SW480 (cell line): Measurements from ENCODE around the gene RNPS1.

ENCODE experiments used
- DNase-seq: peaks from one replicate; pipeline ENCODE4 v3.0.0-alpha.2; 2016; ENCODE audit warnings: low spot score

Gene RNPS1

DNA sequence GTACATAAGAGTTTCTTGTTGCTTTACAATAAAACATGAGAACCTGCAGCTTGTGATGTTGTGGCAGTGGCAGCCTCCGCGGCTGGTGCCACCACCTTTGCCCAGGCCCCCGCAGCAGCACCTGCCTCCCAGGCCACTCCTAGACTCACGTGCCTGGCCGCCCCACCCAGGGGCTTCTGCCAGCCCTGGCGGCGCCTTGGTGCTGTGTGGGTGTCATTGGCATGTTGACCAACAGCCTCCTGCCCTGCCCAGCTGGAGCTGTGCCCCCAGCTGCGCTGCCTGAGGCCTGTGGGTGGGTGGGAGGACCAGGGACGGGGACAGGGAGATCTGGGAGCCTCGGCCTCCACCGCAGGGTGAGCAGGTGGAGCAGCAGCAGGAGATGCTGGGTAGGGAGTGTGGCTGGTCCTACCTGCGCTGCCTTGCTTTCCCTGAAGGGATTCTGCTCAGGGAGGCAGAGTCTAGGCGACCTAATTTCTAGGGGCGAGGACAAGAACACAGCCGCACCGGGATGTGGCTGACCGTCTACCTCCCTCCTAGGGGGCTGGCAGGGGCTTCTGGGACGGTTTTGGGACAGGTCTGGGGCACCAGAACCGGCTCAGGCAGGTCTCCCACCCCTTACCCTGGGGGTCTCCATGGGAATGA, 32.1 kb downstream of the RNPS1 start:
- peak; percentile 62 for DNase-seq

DNA sequence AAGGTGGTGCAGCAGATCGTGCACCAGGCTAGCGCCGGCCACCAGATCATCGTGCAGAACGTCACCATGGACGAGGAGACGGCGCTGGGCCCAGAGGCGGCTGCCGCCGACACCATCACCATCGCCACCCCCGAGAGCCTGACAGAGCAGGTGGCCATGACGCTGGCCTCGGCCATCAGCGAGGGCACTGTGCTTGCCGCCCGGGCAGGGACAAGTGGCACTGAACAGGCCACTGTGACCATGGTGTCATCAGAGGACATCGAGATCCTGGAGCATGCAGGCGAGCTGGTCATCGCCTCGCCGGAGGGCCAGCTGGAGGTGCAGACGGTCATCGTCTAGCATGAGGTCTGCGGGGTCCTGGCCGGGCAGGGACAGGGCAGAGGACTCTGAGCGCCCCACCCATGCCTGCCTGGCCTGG, 32.7 kb downstream of the RNPS1 start:
- DNase-seq, result no peak

GRCh38 chr16:2234813-2235170, 33.1 kb downstream of the RNPS1 start:
- DNase-seq, result no peak

DNA sequence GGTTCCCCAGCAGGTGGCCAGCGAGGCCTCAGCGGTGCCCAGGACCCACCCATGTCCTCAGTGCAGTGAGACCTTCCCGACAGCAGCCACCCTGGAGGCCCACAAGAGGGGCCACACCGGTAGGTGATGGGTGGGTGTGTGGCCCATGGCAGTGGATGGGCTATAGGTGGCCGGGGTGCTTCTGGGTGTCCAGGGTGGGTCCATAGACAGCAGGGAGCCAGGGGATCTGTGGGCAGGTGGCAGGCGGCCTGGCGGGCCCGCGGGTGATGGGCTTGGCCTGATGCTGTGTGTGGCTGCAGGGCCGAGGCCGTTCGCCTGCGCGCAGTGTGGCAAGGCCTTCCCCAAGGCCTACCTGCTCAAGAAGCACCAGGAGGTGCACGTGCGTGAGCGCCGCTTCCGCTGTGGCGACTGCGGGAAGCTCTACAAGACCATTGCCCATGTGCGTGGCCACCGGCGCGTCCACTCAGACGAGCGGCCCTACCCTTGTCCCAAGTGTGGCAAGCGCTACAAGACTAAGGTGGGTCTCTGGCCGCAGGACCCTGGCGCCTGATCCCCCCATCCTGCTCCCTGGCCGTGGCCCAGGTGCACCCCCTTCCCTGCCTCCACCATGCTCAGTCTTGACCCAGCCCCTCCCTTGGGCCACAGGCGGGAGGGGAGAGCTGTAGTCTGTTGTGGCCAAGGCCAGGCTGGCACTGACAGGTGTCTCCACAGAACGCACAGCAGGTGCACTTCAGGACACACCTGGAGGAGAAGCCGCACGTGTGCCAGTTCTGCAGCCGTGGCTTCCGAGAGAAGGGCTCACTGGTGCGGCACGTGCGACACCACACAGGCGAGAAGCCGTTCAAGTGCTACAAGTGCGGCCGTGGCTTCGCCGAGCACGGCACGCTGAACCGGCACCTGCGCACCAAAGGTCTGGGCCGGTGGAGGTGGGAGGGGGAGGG, 33.8 kb downstream of the RNPS1 start:
- DNase-seq, result no peak

- no peak for DNase-seq
Measured at GRCh38 chr16:2233046-2233775, 34.7 kb downstream of the RNPS1 start.

GRCh38 chr16:2232094-2232990, 35.6 kb downstream of the RNPS1 start:
- DNase-seq, result no peak

DNA sequence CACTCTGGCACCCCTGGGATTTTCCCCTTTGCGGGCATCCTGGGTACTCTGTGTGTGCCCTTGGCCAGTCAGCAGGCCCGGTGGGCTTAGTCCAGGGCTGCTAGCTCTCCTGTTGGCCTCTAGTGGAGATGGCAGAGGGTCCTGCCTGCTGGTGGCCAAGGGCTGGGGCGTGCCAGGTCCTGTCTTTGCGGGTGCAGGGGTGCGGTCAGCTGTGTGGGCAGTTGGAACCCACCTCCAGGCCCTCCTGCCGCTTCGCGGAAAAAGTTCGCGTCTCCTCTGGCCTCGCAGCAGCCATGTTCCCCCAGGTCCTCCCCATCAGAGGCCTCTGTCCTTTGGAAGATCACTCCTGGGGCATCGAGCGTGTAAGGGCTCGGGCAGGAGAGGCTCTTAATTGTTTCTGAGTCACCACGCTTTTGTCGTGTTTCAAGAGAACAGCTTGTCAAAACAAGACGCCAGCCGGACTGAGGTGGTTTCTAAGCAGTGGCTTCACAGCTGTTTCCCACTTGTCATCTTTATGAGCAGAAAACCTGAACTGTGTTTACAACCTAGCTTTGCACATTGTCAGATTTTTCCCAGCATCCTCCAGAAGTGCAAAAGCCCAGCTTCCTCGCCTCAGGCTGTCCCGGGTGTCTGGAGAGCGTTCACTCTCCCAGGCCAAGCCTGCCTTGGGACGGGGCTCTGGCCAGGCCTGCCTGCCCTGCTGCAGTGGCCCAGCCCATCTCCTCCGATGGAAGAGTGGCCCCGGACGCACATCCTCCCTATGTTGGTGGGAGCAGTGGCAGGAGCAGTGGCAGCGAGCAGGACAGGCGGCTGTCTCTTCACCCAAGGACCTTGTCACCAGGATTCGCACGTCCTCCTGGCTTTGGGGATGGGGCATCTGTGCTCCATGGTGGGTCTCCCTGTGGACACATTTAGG, 36.7 kb downstream of the RNPS1 start:
- no peak for DNase-seq

- DNase-seq, result no peak
Measured at GRCh38 chr16:2230376-2230775, 37.5 kb downstream of the RNPS1 start.

DNA sequence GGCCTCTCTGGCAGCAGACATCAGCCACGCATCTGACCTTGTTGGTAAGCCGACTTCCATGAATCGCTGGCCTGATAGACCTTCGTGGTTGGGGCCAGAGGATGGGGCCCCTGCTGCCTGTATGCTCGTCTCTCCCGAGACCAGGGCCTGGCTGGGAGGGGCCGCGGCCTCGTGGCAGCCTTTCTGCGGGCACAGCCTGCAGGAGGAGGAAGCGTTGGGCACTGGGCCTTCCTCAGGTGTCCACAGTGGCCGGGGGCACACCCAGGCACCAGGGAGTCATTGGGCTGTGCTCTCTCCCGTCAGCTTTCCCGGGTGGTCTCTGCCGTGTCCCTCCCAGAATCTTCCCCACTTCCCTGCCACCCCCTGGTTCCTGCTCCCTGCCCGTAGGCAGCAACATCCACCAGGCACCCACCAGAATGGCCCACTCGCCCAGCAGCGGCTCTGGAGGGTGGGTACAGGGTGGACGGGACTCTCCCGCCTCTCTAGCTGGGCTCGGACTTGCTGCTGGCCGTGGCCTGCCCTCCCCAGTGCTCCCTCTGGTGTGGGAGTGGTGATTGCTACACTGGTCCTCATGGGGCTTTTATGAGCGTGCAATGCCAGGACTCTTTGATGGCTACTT, 38.2 kb downstream of the RNPS1 start:
- no peak for DNase-seq

DNA sequence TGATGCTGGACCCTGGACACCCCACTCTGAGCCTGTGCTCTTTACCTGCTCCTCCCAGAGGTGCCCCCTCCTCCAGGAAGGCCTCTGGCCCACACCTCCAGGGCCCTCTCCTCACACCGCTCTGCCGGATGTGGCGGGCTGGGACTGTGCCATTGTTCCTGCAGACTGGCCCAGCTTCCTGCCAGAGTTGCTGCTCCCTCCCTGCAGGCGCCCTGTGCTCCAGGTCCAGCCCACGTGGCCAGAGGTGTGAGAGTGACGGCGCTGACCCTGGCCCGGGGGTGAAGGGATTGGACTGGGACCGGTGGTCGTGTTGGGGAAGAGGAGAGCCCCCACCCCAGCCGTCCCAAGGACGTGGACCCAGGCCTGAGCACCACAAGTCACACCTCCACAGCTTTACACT, 38.8 kb downstream of the RNPS1 start:
- no peak for DNase-seq

DNA sequence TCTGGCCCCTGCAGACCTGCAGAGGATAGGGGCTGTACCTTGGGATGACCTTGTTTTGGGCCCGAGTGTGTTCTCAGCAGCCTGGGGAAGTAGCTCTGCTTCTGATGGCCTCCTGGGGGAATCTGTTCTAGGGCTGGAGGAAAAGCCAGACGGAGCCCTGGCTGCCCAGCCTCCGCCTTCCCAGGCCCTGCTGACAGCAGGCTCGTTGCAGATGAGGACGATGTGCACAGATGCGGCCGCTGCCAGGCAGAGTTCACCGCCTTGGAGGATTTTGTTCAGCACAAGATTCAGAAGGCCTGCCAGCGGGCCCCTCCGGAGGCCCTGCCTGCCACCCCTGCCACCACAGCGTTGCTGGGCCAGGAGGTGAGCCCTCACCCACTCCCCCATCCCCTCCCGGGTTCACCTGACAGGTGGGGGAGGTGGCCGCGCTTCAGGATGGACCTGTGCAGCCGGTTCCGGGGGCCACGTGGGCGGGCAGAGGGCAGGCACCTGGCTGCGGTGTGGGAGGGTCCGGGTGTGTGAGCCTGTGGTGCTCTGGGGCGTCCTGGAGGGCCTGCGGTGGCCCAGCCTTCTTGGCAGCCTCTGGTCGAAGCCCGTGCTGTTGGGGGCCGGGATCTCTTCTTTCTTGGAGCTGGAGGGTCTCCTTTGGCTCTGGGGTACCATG, 39.6 kb downstream of the RNPS1 start:
- no peak for DNase-seq

- DNase-seq, result no peak
Measured at GRCh38 chr16:2226918-2227317, 41.0 kb downstream of the RNPS1 start.

DNA sequence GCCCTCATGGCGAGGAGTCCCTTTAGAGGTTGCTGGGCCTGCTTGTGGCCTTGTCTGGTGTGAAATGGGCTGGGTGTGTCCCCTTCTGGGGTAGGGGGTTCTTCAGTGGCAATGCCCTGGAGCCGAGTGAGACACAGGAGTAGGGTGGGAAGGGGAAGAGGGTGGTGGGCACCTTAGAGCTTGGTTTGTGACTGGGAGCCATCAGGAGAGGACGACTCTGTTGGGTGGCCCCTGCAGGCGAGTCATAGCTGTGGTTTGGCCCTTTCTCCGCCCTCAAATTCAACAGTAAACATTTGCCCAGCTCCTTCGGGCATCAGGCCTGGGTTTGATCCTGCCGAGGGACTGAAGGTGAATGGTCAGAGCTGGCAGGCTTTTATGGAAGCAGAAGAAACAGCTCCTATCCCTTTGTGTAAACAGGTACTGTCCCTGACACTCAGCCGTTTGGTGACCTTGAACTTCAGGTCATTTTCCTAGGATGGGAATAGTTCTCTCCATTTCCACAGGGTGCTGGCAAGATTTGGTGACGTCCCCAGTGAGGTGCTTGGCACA, 41.6 kb downstream of the RNPS1 start:
- DNase-seq, result peak; percentile 36

GRCh38 chr16:2223942-2224486, 43.9 kb downstream of the RNPS1 start:
- peak; percentile 64 for DNase-seq

DNA sequence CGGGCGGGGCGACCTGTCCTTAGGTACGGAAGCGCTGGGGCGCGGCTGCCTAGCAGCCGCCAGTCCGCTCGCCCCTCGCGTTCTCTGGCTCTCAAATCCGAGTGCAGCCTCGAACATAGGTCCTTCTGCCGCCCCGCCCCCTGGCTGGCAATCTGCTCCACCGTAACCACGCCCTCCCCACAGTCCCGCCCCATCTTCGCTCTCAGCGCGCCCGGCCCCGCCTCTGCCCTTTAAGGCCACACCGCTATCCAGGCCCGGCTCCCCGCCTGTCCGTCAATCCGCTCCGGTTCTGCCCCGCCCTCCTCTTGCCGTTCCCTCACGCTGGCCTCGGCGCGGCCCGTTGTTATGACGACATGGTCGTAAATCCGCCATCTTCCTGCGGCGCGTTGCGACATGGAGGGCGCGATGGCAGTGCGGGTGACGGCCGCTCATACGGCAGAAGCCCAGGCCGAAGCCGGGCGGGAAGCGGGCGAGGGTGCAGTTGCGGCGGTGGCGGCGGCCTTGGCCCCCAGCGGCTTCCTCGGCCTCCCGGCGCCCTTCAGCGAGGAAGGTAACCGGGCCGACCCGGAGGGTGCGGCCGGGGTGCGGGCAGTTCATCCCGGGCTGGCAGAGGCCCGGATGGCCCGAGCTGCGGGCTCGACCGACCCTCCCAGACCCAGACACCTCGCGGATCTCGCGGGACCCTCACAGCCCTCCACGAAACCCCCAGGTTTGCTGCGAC, 44.5 kb downstream of the RNPS1 start, which contains the start of gene E4F1:
TSS of gene E4F1 (plus strand) at position 371 of the 721 bp plus-strand sequence. CDS start at position 394, 23 bp downstream.
- DNase-seq, result peak; percentile 99

GRCh38 chr16:2216330-2216729, 51.6 kb downstream of the RNPS1 start:
- DNase-seq, result no peak

DNA sequence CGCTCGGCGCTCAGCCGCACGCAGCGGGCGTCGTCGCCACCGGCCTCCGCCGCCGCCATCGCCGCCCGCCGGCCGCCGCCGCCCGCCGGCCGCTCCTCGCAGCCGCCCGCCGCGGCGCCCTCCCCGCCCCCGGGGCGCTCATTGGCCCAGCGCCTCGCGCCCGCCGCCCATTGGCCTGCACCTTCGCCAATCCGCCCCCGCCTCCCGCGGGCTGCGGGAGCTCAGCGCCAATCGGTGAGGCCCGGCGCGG, 53.3 kb downstream of the RNPS1 start, which contains the start of gene PGP:
TSS of gene PGP (minus strand) at position 122 of the 250 bp plus-strand sequence. CDS start at position 59, 63 bp downstream.
- DNase-seq, result no peak
